A673 (cell line): Measurements from ENCODE around the gene HAUS3.

Experiments
- EZH2 ChIP-seq: fragments of 200-600 bp; sonication (generic); IDR thresholded peaks from 2 replicates; pipeline ENCODE4 v1.6.1; 2017; ENCODE audit warnings: borderline replicate concordance, low read depth, mild to moderate bottlenecking, mixed read lengths, antibody characterized with exemption, low read length; ENCODE audit not compliant: poor library complexity, severe bottlenecking
- TF ChIP-seq, protein P1 (sequence below): fragments of 300-800, 200-600 bp; sonication (generic); conservative IDR thresholded peaks from 2 replicates; pipeline ENCODE4 v1.5.1; 2017; ENCODE audit warnings: low read depth, mild to moderate bottlenecking, antibody characterized with exemption, low read length, moderate library complexity, mixed read lengths

DNA sequence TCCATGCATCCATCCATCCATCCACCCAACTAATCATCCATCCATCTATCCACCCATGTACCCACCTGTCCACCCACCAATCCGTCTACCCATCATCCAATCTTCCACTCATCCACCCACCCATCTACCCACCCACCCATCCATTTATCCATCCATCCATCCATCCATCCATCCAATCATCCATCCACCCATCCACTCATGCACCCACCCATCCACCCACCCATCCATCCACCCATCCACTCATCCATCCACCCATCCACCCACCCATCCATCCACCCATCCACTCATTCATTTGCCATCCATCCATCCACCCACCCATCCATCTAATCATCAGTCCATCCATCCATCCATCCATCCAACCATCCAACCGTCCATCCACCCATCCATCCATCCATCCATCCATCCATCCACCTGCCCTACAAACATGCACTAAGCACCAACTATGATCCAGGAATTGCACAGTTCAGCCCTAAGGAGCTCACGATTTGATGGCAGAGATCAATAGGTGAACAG, 41.3 kb upstream of the HAUS3 start:
- TF ChIP-seq, protein P1, sequence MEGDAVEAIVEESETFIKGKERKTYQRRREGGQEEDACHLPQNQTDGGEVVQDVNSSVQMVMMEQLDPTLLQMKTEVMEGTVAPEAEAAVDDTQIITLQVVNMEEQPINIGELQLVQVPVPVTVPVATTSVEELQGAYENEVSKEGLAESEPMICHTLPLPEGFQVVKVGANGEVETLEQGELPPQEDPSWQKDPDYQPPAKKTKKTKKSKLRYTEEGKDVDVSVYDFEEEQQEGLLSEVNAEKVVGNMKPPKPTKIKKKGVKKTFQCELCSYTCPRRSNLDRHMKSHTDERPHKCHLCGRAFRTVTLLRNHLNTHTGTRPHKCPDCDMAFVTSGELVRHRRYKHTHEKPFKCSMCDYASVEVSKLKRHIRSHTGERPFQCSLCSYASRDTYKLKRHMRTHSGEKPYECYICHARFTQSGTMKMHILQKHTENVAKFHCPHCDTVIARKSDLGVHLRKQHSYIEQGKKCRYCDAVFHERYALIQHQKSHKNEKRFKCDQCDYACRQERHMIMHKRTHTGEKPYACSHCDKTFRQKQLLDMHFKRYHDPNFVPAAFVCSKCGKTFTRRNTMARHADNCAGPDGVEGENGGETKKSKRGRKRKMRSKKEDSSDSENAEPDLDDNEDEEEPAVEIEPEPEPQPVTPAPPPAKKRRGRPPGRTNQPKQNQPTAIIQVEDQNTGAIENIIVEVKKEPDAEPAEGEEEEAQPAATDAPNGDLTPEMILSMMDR = no peak
- TF ChIP-seq EZH2 = no peak
